Neural progenitor cell (in vitro differentiated cells): ENCODE measurements around the gene RNF220. TPM values are rescaled to one million over a fixed set of nuclear protein-coding genes. Genes with fewer than 3 reads are reported as not detected.

ENCODE experiments used
- DNase-seq: peaks from one replicate; pipeline ENCODE4 v3.0.0-alpha.2; 2016; ENCODE audit warnings: low spot score
- H2AFZ ChIP-seq: fragments of 200-600 bp; sonication (generic); replicated peaks from 2 replicates; pipeline ENCODE4 v1.6.1; 2016; ENCODE audit warnings: antibody characterized with exemption
- H3F3A ChIP-seq: fragments of 200-600 bp; sonication (generic); 2 replicates; pipeline ENCODE4 v1.6.1; 2016; ENCODE audit warnings: antibody characterized with exemption, low read depth
- H3K27ac ChIP-seq: fragments of 200-600 bp; sonication (generic); 2 replicates; pipeline ENCODE4 v1.5.1; 2016; ENCODE audit warnings: mild to moderate bottlenecking
- H3K27me3 ChIP-seq: fragments of 200-600 bp; sonication (generic); 2 replicates; pipeline ENCODE4 v1.6.1; 2016; ENCODE audit warnings: mild to moderate bottlenecking, moderate library complexity
- H3K36me3 ChIP-seq: fragments of 200-600 bp; sonication (generic); 2 replicates; pipeline ENCODE4 v1.5.1; 2016
- H3K4me1 ChIP-seq: fragments of 200-600 bp; sonication (generic); 2 replicates; pipeline ENCODE4 v1.6.1; 2016; ENCODE audit warnings: mixed run types
- H3K4me2 ChIP-seq: fragments of 200-600 bp; sonication (generic); 2 replicates; pipeline ENCODE4 v1.6.1; 2016
- H3K4me3 ChIP-seq: fragments of 200-600 bp; sonication (generic); 2 replicates; pipeline ENCODE4 v1.5.1; 2016
- H3K79me2 ChIP-seq: fragments of 200-600 bp; sonication (generic); 2 replicates; pipeline ENCODE4 v1.6.1; 2016; ENCODE audit warnings: low read depth
- H3K9ac ChIP-seq: fragments of 200-600 bp; sonication (generic); 2 replicates; pipeline ENCODE4 v1.6.1; 2016
- H3K9me3 ChIP-seq: fragments of 200-600 bp; sonication (generic); 2 replicates; pipeline ENCODE4 v1.5.1; 2016; ENCODE audit warnings: low read depth
- H4K20me1 ChIP-seq: fragments of 200-600 bp; sonication (generic); 2 replicates; pipeline ENCODE4 v1.6.1; 2016; ENCODE audit warnings: low read depth
- H3K27ac Mint-ChIP-seq: 3 replicates; pipeline ENCODE4 v1.8.0; 2021; ENCODE audit warnings: mixed read lengths
- H3K27me3 Mint-ChIP-seq: 2 replicates; pipeline ENCODE4 v1.8.0; 2022; ENCODE audit warnings: low read depth, mild to moderate bottlenecking, inconsistent platforms, moderate library complexity, mixed read lengths; ENCODE audit not compliant: insufficient read depth
- H3K36me3 Mint-ChIP-seq: 3 replicates; pipeline ENCODE4 v1.8.0; 2021; ENCODE audit warnings: mixed read lengths
- H3K4me1 Mint-ChIP-seq: 3 replicates; pipeline ENCODE4 v1.8.0; 2021; ENCODE audit warnings: mixed read lengths
- H3K4me3 Mint-ChIP-seq: 3 replicates; pipeline ENCODE4 v1.8.0; 2021; ENCODE audit warnings: mild to moderate bottlenecking, moderate library complexity, mixed read lengths
- H3K9me3 Mint-ChIP-seq: 3 replicates; pipeline ENCODE4 v1.8.0; 2020; ENCODE audit warnings: mixed read lengths
- EZH2 ChIP-seq: fragments of 200-600 bp; sonication (generic); IDR thresholded peaks from 2 replicates; pipeline ENCODE4 v1.6.1; 2017; ENCODE audit warnings: antibody characterized with exemption, mild to moderate bottlenecking, moderate library complexity
- EZH2phosphoT487 ChIP-seq: fragments of 200-600 bp; sonication (generic); IDR thresholded peaks from 2 replicates; pipeline ENCODE4 v1.6.1; 2017; ENCODE audit warnings: antibody characterized with exemption
- total RNA-seq: library from RNA; depleted of rRNA; stranded (reverse); fragments of >200 nt; gene quantifications from 2 replicates; pipeline ENCODE4 v1.2.3, GENCODE V29; 2015; ENCODE audit warnings: low replicate concordance
- TF ChIP-seq, protein P1 (sequence below): fragments of 200-600 bp; sonication (generic); IDR thresholded peaks from 2 replicates; pipeline ENCODE4 v1.5.1; 2017; ENCODE audit warnings: antibody characterized with exemption, mild to moderate bottlenecking

RNF220 gene
- total RNA-seq, 1 donor from 2014 or later = 93.8 TPM

DNA sequence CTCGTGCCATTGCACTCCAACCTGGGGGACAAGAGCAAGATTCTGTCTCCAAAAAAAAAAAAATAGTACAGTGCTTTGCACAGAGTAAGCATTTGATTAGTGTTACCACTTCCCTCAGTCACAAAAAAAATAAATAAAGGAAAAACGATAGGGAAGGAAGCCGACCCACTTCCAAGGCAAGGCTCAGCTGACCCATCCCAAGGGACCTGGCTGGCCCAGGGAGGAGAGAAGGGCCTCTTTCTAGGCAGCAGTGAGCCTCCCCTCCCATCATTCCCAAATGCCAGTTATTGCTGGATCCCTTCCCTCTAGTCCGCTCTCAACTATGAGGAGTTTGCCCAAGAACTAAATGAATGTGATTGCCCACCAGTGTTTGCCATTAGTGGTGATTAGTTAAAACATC lies 191.5 kb downstream of the RNF220 start:
- peaks cover 5% of the 10 kb centered on the region for H3K4me1 ChIP-seq
- no peak overlapping the region for H3K4me3 Mint-ChIP-seq
- no peak overlapping the region for H2AFZ ChIP-seq
- no peaks in the 10 kb centered on the region for H3K79me2 ChIP-seq
- H3K27me3 ChIP-seq = peaks cover 93% of the 10 kb centered on the region
- no peaks in the 10 kb centered on the region for H3K36me3 Mint-ChIP-seq
- no peaks in the 10 kb centered on the region for H3K9me3 ChIP-seq
- TF ChIP-seq EZH2phosphoT487 (no peak), EZH2 (no peak)
- TF ChIP-seq, protein P1, sequence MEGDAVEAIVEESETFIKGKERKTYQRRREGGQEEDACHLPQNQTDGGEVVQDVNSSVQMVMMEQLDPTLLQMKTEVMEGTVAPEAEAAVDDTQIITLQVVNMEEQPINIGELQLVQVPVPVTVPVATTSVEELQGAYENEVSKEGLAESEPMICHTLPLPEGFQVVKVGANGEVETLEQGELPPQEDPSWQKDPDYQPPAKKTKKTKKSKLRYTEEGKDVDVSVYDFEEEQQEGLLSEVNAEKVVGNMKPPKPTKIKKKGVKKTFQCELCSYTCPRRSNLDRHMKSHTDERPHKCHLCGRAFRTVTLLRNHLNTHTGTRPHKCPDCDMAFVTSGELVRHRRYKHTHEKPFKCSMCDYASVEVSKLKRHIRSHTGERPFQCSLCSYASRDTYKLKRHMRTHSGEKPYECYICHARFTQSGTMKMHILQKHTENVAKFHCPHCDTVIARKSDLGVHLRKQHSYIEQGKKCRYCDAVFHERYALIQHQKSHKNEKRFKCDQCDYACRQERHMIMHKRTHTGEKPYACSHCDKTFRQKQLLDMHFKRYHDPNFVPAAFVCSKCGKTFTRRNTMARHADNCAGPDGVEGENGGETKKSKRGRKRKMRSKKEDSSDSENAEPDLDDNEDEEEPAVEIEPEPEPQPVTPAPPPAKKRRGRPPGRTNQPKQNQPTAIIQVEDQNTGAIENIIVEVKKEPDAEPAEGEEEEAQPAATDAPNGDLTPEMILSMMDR = no peak
- peaks cover 8% of the 10 kb centered on the region for H3K4me1 Mint-ChIP-seq
- H3K27ac Mint-ChIP-seq = no peak overlapping the region
- H3K27ac ChIP-seq = no peak overlapping the region
- peaks cover 7% of the 10 kb centered on the region for H4K20me1 ChIP-seq
- H3K9me3 Mint-ChIP-seq = no peaks in the 10 kb centered on the region
- H3K4me3 ChIP-seq = no peak overlapping the region
- H3K27me3 Mint-ChIP-seq = peaks cover 16% of the 10 kb centered on the region
- no peaks in the 10 kb centered on the region for H3K36me3 ChIP-seq
- H3K9ac ChIP-seq = no peak overlapping the region
- no peak for DNase-seq
- no peak overlapping the region for H3K4me2 ChIP-seq
- H3F3A ChIP-seq = no peaks in the 10 kb centered on the region

DNA sequence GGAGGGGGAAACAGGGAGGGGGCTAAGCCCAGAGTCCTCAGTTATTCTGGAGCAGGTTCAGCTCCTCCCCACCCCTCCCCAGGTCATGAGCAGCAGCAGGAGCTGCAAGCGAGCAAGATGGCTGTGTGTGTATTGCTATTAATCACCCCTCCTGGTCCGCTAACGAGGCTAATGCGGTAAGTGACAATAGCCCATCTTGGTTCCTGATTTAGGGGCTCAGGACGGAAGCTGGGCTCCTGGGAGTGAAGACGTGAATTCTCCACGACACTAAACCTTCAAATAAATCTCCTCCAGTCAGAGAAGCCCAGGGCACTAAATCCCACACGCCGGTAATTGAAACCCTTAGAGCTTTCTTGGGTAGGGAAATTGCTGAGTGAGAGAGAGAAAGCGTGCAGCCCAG lies 193.1 kb downstream of the RNF220 start:
- H3K4me3 Mint-ChIP-seq = no peak overlapping the region
- H3K4me1 Mint-ChIP-seq = peaks cover 8% of the 10 kb centered on the region
- peaks cover 13% of the 10 kb centered on the region for H3K27me3 Mint-ChIP-seq
- peaks cover 93% of the 10 kb centered on the region for H3K27me3 ChIP-seq
- no peak overlapping the region for H3K4me3 ChIP-seq
- H3K4me1 ChIP-seq = peaks cover 5% of the 10 kb centered on the region
- DNase-seq = no peak
- no peaks in the 10 kb centered on the region for H3K9me3 ChIP-seq
- no peak overlapping the region for H3K4me2 ChIP-seq
- no peak overlapping the region for H3K27ac Mint-ChIP-seq
- H3K9me3 Mint-ChIP-seq = no peaks in the 10 kb centered on the region
- H2AFZ ChIP-seq = no peak overlapping the region
- peaks cover 7% of the 10 kb centered on the region for H4K20me1 ChIP-seq
- no peaks in the 10 kb centered on the region for H3F3A ChIP-seq
- H3K36me3 Mint-ChIP-seq = no peaks in the 10 kb centered on the region
- TF ChIP-seq EZH2phosphoT487 (no peak), EZH2 (no peak)
- TF ChIP-seq, protein P1 = no peak
- H3K79me2 ChIP-seq = no peaks in the 10 kb centered on the region
- no peak overlapping the region for H3K9ac ChIP-seq
- no peak overlapping the region for H3K27ac ChIP-seq
- H3K36me3 ChIP-seq = no peaks in the 10 kb centered on the region

DNA sequence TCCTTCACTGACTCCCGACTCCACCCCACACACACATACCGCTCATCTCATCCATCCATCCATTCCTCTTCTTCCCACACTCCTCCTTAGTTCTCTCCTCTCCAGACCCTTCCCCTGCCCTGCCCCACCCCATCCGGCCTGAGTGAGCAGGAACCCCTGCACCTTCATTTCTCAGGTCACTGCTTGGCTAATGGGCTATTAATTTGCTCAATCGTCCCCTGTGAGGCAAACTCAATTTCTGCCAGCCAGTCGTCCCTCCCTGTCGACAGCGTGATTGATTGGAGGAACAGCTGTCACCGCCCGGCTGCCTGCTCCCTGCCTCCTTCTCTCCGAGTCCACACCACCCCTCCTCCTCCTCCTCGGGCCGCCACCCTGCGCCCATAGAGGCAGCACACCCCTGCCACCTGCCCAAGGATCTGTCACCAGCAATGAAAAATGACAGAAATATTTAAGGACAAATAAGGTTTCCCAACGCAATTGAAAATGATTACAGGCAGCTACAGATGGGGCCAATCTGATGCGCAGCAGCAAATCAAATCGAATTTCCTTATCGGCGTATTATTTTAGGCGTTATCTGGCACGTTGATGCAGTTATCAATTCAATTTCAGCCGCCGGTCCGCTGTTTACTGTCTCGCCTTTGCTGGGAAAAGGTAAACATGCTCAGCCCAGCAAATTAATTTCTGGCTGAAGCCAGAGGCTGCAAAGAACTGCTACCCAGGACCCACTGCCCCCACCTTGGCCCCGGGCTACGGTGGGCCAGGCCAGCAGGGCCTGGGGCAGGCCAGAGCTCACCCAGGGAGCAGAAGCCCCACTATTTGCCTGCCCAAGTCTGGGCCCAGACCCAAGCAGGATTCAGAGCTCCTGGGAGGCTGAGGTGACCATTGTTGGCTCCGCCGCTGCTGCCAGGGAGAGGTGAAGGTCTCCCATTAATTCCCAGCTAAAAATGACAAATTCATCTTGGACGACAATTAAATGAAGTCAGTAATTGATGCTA lies 197.9 kb downstream of the RNF220 start:
- Histone ChIP-seq H2AFZ (no peak overlapping the region), H3K9ac (no peak overlapping the region), H3F3A (no peaks in the 10 kb centered on the region), H3K4me3 (no peak overlapping the region), H3K36me3 (no peaks in the 10 kb centered on the region), H3K79me2 (no peaks in the 10 kb centered on the region), H3K27ac (no peak overlapping the region), H3K27me3 (peaks cover 71% of the 10 kb centered on the region), H3K4me1 (peaks cover 5% of the 10 kb centered on the region), H3K9me3 (no peaks in the 10 kb centered on the region), H3K4me2 (no peak overlapping the region), H4K20me1 (no peaks in the 10 kb centered on the region)
- Mint-ChIP-seq H3K4me1 (peaks cover 4% of the 10 kb centered on the region), H3K9me3 (no peaks in the 10 kb centered on the region), H3K4me3 (no peak overlapping the region), H3K27me3 (peaks cover 10% of the 10 kb centered on the region), H3K36me3 (no peaks in the 10 kb centered on the region), H3K27ac (no peak overlapping the region)
- TF ChIP-seq EZH2 (no peak), EZH2phosphoT487 (no peak)
- TF ChIP-seq, protein P1 = no peak
- DNase-seq = no peak
